H1 (cell line): ENCODE results near the gene AQP4. TPM values are rescaled to one million over a fixed set of nuclear protein-coding genes. Genes with fewer than 3 reads are reported as not detected.
A peak's percentile ranks its signal among the peaks of the same experiment; 100 is the strongest.

Experiments
- CTCF ChIA-PET: fragments of 300-600 bp; sonication (Branson Sonifier 250); formaldehyde crosslinking; loops from one replicate; lab custom pipeline; 2021; ENCODE audit not compliant: partially characterized antibody; lab: Charles Lee
- POLR2A ChIA-PET: fragments of 300-600 bp; sonication (Branson Sonifier 250); formaldehyde crosslinking; loops from one replicate; lab custom pipeline; 2021; ENCODE audit warnings: inconsistent platforms; ENCODE audit not compliant: partially characterized antibody; lab: Charles Lee
- DNase-seq, 2 experiments: peaks; one replicate each; pipeline versions ENCODE4 v3.0.0 to v3.0.0-alpha.2; 2010 to 2022; ENCODE audit warnings: low spot score in 2 of 2, low read depth in 1 of 2, mixed read lengths in 1 of 2
- FAIRE-seq: peaks from 2 replicates; lab custom pipeline; 2011; peaks lifted over from hg19 to GRCh38; lab: Jason Lieb, UNC
- H2AFZ ChIP-seq: 2 replicates; pipeline ENCODE4 v1.8.1; 2012; ENCODE audit warnings: low read length, inconsistent platforms
- H2AK5ac ChIP-seq: 2 replicates; pipeline ENCODE4 v1.6.1; 2013; ENCODE audit warnings: low read depth, low read length
- H2BK120ac ChIP-seq: replicated peaks from 2 replicates; pipeline ENCODE3; 2013; ENCODE audit warnings: low read depth, low read length, inconsistent platforms
- H2BK12ac ChIP-seq: 2 replicates; pipeline ENCODE4 v1.6.1; 2013; ENCODE audit warnings: low read depth, low read length
- H2BK15ac ChIP-seq: 2 replicates; pipeline ENCODE4 v1.6.1; 2013; ENCODE audit warnings: low read length
- H2BK20ac ChIP-seq: 2 replicates; pipeline ENCODE4 v1.6.1; 2013; ENCODE audit warnings: low read length
- H2BK5ac ChIP-seq: 2 replicates; pipeline ENCODE4 v1.6.1; 2013; ENCODE audit warnings: low read depth, low read length
- H3K14ac ChIP-seq: 2 replicates; pipeline ENCODE4 v1.6.1; 2013; ENCODE audit warnings: inconsistent platforms; ENCODE audit not compliant: insufficient read length
- H3K18ac ChIP-seq: 2 replicates; pipeline ENCODE4 v1.6.1; 2013; ENCODE audit warnings: low read length; ENCODE audit errors: extremely low read depth
- H3K23ac ChIP-seq: 2 replicates; pipeline ENCODE4 v1.6.1; 2013; ENCODE audit warnings: inconsistent platforms; ENCODE audit not compliant: insufficient read length
- H3K23me2 ChIP-seq: 2 replicates; pipeline ENCODE4 v1.6.1; 2013; ENCODE audit warnings: low read depth, low read length
- H3K27ac ChIP-seq: 2 replicates; pipeline ENCODE4 v1.6.1; 2011; ENCODE audit warnings: low read depth, low read length, inconsistent platforms
- H3K27me3 ChIP-seq, 4 experiments: replicated peaks in 1 of 4; 1 replicate in 1 of 4; 2 replicates in 3 of 4; pipeline versions ENCODE4 v1.6.1 to v1.8.1; 2011 to 2013; ENCODE audit warnings: low read length in 3 of 4, mild to moderate bottlenecking in 3 of 4, inconsistent platforms in 2 of 4, mixed read lengths in 2 of 4, moderate library complexity in 1 of 4; ENCODE audit not compliant: control insufficient read depth in 3 of 4, insufficient read depth in 3 of 4; ENCODE audit errors: extremely low read depth in 1 of 4
- H3K36me3 ChIP-seq, 4 experiments: 2 replicates each; pipeline versions ENCODE4 v1.6.1 to v1.8.1; 2011 to 2013; ENCODE audit warnings: mild to moderate bottlenecking in 4 of 4, low read length in 3 of 4, moderate library complexity in 2 of 4, control low read depth in 1 of 4, inconsistent platforms in 1 of 4; ENCODE audit not compliant: insufficient read depth in 4 of 4, control insufficient read depth in 2 of 4
- H3K4ac ChIP-seq: replicated peaks from 2 replicates; pipeline ENCODE3; 2013; ENCODE audit warnings: low read length, low read depth, mixed read lengths, inconsistent platforms; ENCODE audit not compliant: insufficient read length
- H3K4me1 ChIP-seq, 4 experiments: replicated peaks in 1 of 4; 1 replicate in 1 of 4; 2 replicates in 3 of 4; pipeline versions ENCODE4 v1.6.1 to v1.8.1; 2011 to 2013; ENCODE audit warnings: low read length in 3 of 4, inconsistent platforms in 2 of 4, mixed read lengths in 1 of 4; ENCODE audit not compliant: insufficient read depth in 4 of 4, control insufficient read depth in 3 of 4
- H3K4me2 ChIP-seq, 2 experiments: 2 replicates each; pipeline versions ENCODE4 v1.6.1 to v1.8.1; 2011 to 2013; ENCODE audit warnings: low read depth in 2 of 2, low read length in 2 of 2, control low read depth in 1 of 2, inconsistent platforms in 1 of 2, mild to moderate bottlenecking in 1 of 2; ENCODE audit not compliant: insufficient read depth in 1 of 2
- H3K4me3 ChIP-seq, 4 experiments: fragments of 200-600, 300-600 bp in 1 of 4; sonication (generic), shearing (Covaris generic), sonication (Bioruptor Twin) in 1 of 4; 2 replicates each; pipeline versions ENCODE4 v1.5.1 to v1.8.1; 2011 to 2016; ENCODE audit warnings: low read length in 4 of 4, low read depth in 3 of 4, control low read depth in 2 of 4, inconsistent platforms in 2 of 4, mild to moderate bottlenecking in 2 of 4, mixed read lengths in 1 of 4, moderate library complexity in 1 of 4; ENCODE audit not compliant: insufficient read depth in 2 of 4; ENCODE audit errors: extremely low read depth in 1 of 4
- H3K56ac ChIP-seq: replicated peaks from 2 replicates; pipeline ENCODE3; 2013; ENCODE audit warnings: low read depth, mild to moderate bottlenecking, mixed read lengths, low read length, inconsistent platforms; ENCODE audit not compliant: insufficient read length
- H3K79me1 ChIP-seq: 2 replicates; pipeline ENCODE4 v1.6.1; 2013; ENCODE audit warnings: low read depth, low read length, control low read depth
- H3K79me2 ChIP-seq, 2 experiments: 2 replicates each; pipeline versions ENCODE4 v1.6.1 to v1.8.1; 2012 to 2013; ENCODE audit warnings: low read length in 2 of 2, mild to moderate bottlenecking in 2 of 2, inconsistent platforms in 1 of 2; ENCODE audit not compliant: insufficient read depth in 2 of 2, control insufficient read depth in 1 of 2
- H3K9ac ChIP-seq, 4 experiments: replicated peaks in 1 of 4; 1 replicate in 1 of 4; 2 replicates in 3 of 4; pipeline versions ENCODE4 v1.6.1 to v1.8.1; 2011 to 2013; ENCODE audit warnings: low read depth in 3 of 4, low read length in 3 of 4, control low read depth in 2 of 4, mild to moderate bottlenecking in 2 of 4, moderate library complexity in 2 of 4, inconsistent platforms in 1 of 4; ENCODE audit errors: extremely low read depth in 1 of 4
- H3K9me3 ChIP-seq, 2 experiments: 2 replicates each; pipeline versions ENCODE4 v1.6.1 to v1.8.1; 2012 to 2013; ENCODE audit warnings: mild to moderate bottlenecking in 2 of 2, moderate library complexity in 2 of 2, control low read depth in 1 of 2, inconsistent platforms in 1 of 2, low read depth in 1 of 2, low read length in 1 of 2, mixed read lengths in 1 of 2; ENCODE audit not compliant: insufficient read depth in 2 of 2
- H4K20me1 ChIP-seq, 2 experiments: replicated peaks in 1 of 2; 2 replicates each; pipeline versions ENCODE3 to v1.8.1; 2011 to 2013; ENCODE audit warnings: inconsistent platforms in 2 of 2, low read length in 2 of 2, mild to moderate bottlenecking in 1 of 2; ENCODE audit not compliant: insufficient read depth in 2 of 2, control insufficient read depth in 1 of 2
- H4K5ac ChIP-seq: 2 replicates; pipeline ENCODE4 v1.6.1; 2013; ENCODE audit warnings: low read length, low read depth, mixed read lengths, inconsistent platforms; ENCODE audit not compliant: insufficient read length
- H4K8ac ChIP-seq: 2 replicates; pipeline ENCODE4 v1.8.0; 2013; ENCODE audit warnings: mild to moderate bottlenecking, moderate library complexity, low read length, inconsistent platforms; ENCODE audit not compliant: insufficient read depth; ENCODE audit errors: extremely low read depth
- H4K91ac ChIP-seq: replicated peaks from 2 replicates; pipeline ENCODE3; 2013; ENCODE audit warnings: low read length, mixed read lengths, inconsistent platforms; ENCODE audit not compliant: insufficient read length
- CTCF ChIP-seq, 3 experiments: IDR thresholded peaks; 1 replicate in 2 of 3; 2 replicates in 1 of 3; pipeline versions ENCODE4 v1.5.1 to v1.6.1; 2011; ENCODE audit warnings: low read length in 3 of 3, mild to moderate bottlenecking in 3 of 3, inconsistent platforms in 2 of 3, low read depth in 1 of 3, moderate library complexity in 1 of 3; ENCODE audit not compliant: insufficient read depth in 1 of 3; ENCODE audit errors: control extremely low read depth in 1 of 3
- KDM1A ChIP-seq: fragments of 200-600, 300-600 bp; sonication (generic); IDR thresholded peaks from 2 replicates; pipeline ENCODE4 v1.7.1; 2016; ENCODE audit warnings: mild to moderate bottlenecking, low read length, borderline replicate concordance
- MAX ChIP-seq: IDR thresholded peaks from 2 replicates; pipeline ENCODE4 v1.6.1; 2012; ENCODE audit warnings: inconsistent platforms
- PHF8 ChIP-seq: fragments of 200-600 bp; sonication (generic); conservative IDR thresholded peaks from 2 replicates; pipeline ENCODE4 v1.7.1; 2012; ENCODE audit warnings: low read depth, mild to moderate bottlenecking, inconsistent platforms, low read length, moderate library complexity
- RAD21 ChIP-seq, 2 experiments: IDR thresholded peaks in 1 of 2; conservative IDR thresholded peaks in 1 of 2; 2 replicates each; pipeline ENCODE4 v1.6.1; 2011; ENCODE audit warnings: low read depth in 2 of 2, low read length in 2 of 2, improper control_type of control experiment in 1 of 2, inconsistent platforms in 1 of 2, mild to moderate bottlenecking in 1 of 2, moderate library complexity in 1 of 2
- WGBS, 2 experiments: shearing (Covaris generic) in 1 of 2; methylation state at CpG; one replicate each; pipeline versions ENCODE4 v1.1.6 to v1.1.7; 2013 to 2015; ENCODE audit warnings: low lambda C conversion rate in 2 of 2, mixed read lengths in 2 of 2, inconsistent platforms in 1 of 2, low coverage in 1 of 2, missing lambda C conversion rate in 1 of 2; ENCODE audit not compliant: insufficient replicate concordance in 2 of 2, insufficient coverage in 1 of 2, insufficient read length in 1 of 2; ENCODE audit errors: extremely low coverage in 1 of 2, missing lambda C conversion rate in 1 of 2; 5-methylcytosine and 5-hydroxymethylcytosine counted together
- polyA plus RNA-seq, 7 experiments: library from polyadenylated mRNA; depleted of rRNA in 3 of 7; stranded (reverse) in 5 of 7; unstranded in 2 of 7; fragments of >200 nt in 5 of 7; fragments of 200-250 nt in 2 of 7; gene quantifications; 1 replicate in 5 of 7; 2 replicates in 1 of 7; 4 replicates in 1 of 7; pipeline versions ENCODE4 v1.2.1 to v1.2.3, GENCODE V29; 2011 to 2013; ENCODE audit warnings: missing spikeins in 2 of 7, mixed read lengths in 2 of 7
- total RNA-seq: library from RNA; stranded (reverse); fragmentation: NEBNext Ultra II Directional; extraction: Animal tissue kit (Norgen Biotek cat#: 25700); gene quantifications from 2 replicates; pipeline ENCODE4 v1.2.1, GENCODE V29; 2021

Gene AQP4
- total and polyA plus RNA-seq, 2 of the 8 experiments (the other 6 are each of a cell fraction or from before 2014, with no cell fraction given): 2.2 to 2.8 TPM

GRCh38 chr18:26827581-26827980 is 37.9 kb downstream of the AQP4 start:
- Histone ChIP-seq H2BK12ac (no peak overlapping the region), H4K20me1 (no peaks in the 10 kb centered on the region), H2AFZ (peak overlapping the region; percentile 11; the same call in 1 of the 2 replicates), H3K23me2 (no peaks in the 10 kb centered on the region), H3K4me2 (no peak overlapping the region), H4K91ac (no peak overlapping the region), H3K27ac (no peak overlapping the region), H3K79me2 (no peaks in the 10 kb centered on the region), H3K4me3 (no peak overlapping the region), H2BK5ac (no peak overlapping the region), H3K23ac (no peak overlapping the region), H3K27me3 (no peaks in the 10 kb centered on the region), H2AK5ac (no peak overlapping the region), H3K4ac (no peak overlapping the region), H3K4me1 (no peaks in the 10 kb centered on the region), H3K9ac (no peak overlapping the region), H3K36me3 (no peaks in the 10 kb centered on the region), H3K56ac (no peak overlapping the region), H2BK120ac (no peak overlapping the region), H3K14ac (no peak overlapping the region), H2BK15ac (no peak overlapping the region), H2BK20ac (no peak overlapping the region), H3K18ac (no peak overlapping the region), H3K79me1 (no peaks in the 10 kb centered on the region), H3K9me3 (no peaks in the 10 kb centered on the region), H4K8ac (no peak overlapping the region), H4K5ac (no peak overlapping the region)
- DNase-seq (no peak), FAIRE-seq (no peak)
- WGBS, 2 experiments: 82% methylated on average over 3 of the region's 3 CpGs; no CpG with 5 or more reads in 1 of the 2 experiments
- POLR2A ChIA-PET: no interaction called here
- TF ChIP-seq KDM1A (no peak), CTCF (IDR thresholded peaks at IDR 0.05; ENCODE audit: control extremely low read depth in 1 of 3, insufficient read depth in 1 of 3, low read depth in 1 of 3, low read length in 3 of 3) (peak in 1 of 3 experiments; percentile 25; a peak in 1 of 4 replicates), RAD21 (IDR thresholded peaks at IDR 0.05 in 1 of 2, conservative IDR thresholded peaks at IDR 0.05 in 1 of 2; ENCODE audit: low read depth in 2 of 2, low read length in 2 of 2) (peak in 1 of 2 experiments; percentile 28; a peak in 1 of 4 replicates), PHF8 (no peak), MAX (no peak)
- CTCF ChIA-PET: interaction anchor here (0.6 to 3.6 kb wide), 10 partner anchors 10 to 241 kb away, joined by 3 to 19 read pairs (median 4); no protein-coding TSS in a partner anchor
